PC-3 (cell line): ENCODE results near the gene POU2F1. TPM values are rescaled to one million over a fixed set of nuclear protein-coding genes. Genes with fewer than 3 reads are reported as not detected.

ENCODE experiments used
- ATAC-seq: fragments of 200-7000 bp; cut with Tn5 transposase; 2 replicates; pipeline ENCODE4 v1.9.1; 2020; ENCODE audit warnings: mild to moderate bottlenecking, moderate library complexity
- BruUV-seq: library from RNA; stranded (reverse); fragments of 400-500 nt; replicated peaks from 2 replicates; lab custom pipeline; 2021; lab: Mats Ljungman, UMichigan
- CTCF ChIA-PET: fragments of 300-600 bp; sonication (Branson Sonifier 250); formaldehyde crosslinking; loops from one replicate; lab custom pipeline; 2022; ENCODE audit warnings: antibody characterized with exemption; lab: Charles Lee
- POLR2A ChIA-PET: fragments of 300-600 bp; sonication (Branson Sonifier 250); formaldehyde crosslinking; loops from one replicate; lab custom pipeline; 2022; ENCODE audit warnings: antibody characterized with exemption; ENCODE audit not compliant: unreplicated experiment; lab: Charles Lee
- DNase-seq: peaks from one replicate; pipeline ENCODE4 v3.0.0-alpha.2; 2015
- H2AFZ ChIP-seq: fragments of 300-600 bp; sonication (generic); 2 replicates; pipeline ENCODE4 v1.6.0; 2016; ENCODE audit warnings: antibody characterized with exemption, low read length
- H3F3A ChIP-seq: fragments of 300-600 bp; sonication (generic); one replicate; pipeline ENCODE4 v1.6.0; 2017; ENCODE audit warnings: antibody characterized with exemption, low read length, control low read depth, mild to moderate bottlenecking; ENCODE audit not compliant: unreplicated experiment
- H3K27ac ChIP-seq: fragments of 300-600 bp; sonication (generic); 2 replicates; pipeline ENCODE4 v1.5.1; 2016; ENCODE audit warnings: mild to moderate bottlenecking, low read length
- H3K27me3 ChIP-seq: fragments of 300-600 bp; sonication (generic); 2 replicates; pipeline ENCODE4 v1.6.1; 2016; ENCODE audit warnings: low read length, mixed read lengths
- H3K36me3 ChIP-seq: fragments of 300-600 bp; sonication (generic); 2 replicates; pipeline ENCODE4 v1.6.1; 2016; ENCODE audit warnings: low read depth, mixed run types, low read length, mixed read lengths
- H3K4me1 ChIP-seq: fragments of 300-600 bp; sonication (generic); 2 replicates; pipeline ENCODE4 v1.5.1; 2016; ENCODE audit warnings: low read length; ENCODE audit not compliant: insufficient read depth
- H3K4me2 ChIP-seq: fragments of 300-600 bp; sonication (generic); 2 replicates; pipeline ENCODE4 v1.6.0; 2016; ENCODE audit warnings: low read length
- H3K4me3 ChIP-seq: fragments of 300-600 bp; sonication (generic); 2 replicates; pipeline ENCODE4 v1.5.1; 2016; ENCODE audit warnings: mild to moderate bottlenecking, low read length, mixed read lengths
- H3K79me2 ChIP-seq: fragments of 300-600 bp; sonication (generic); 2 replicates; pipeline ENCODE4 v1.6.1; 2017; ENCODE audit warnings: low read length, mixed read lengths
- H3K9ac ChIP-seq: fragments of 300-600 bp; sonication (generic); 2 replicates; pipeline ENCODE4 v1.6.0; 2016; ENCODE audit warnings: mild to moderate bottlenecking, low read length
- H3K9me2 ChIP-seq: fragments of 300-600 bp; sonication (generic); replicated peaks from 2 replicates; pipeline ENCODE4 v1.6.1; 2016; ENCODE audit warnings: mixed run types, low read length, mixed read lengths
- H3K9me3 ChIP-seq: fragments of 300-600 bp; sonication (generic); 2 replicates; pipeline ENCODE4 v1.6.1; 2016; ENCODE audit warnings: low read length, mixed read lengths
- H4K20me1 ChIP-seq: fragments of 300-600 bp; sonication (generic); 2 replicates; pipeline ENCODE4 v1.6.1; 2016; ENCODE audit warnings: low read length, mixed read lengths
- EZH2 ChIP-seq: fragments of 300-600 bp; sonication (generic); IDR thresholded peaks from one replicate; pipeline ENCODE4 v1.6.1; 2017; ENCODE audit warnings: antibody characterized with exemption, mild to moderate bottlenecking, low read length; ENCODE audit not compliant: unreplicated experiment
- EZH2phosphoT487 ChIP-seq: fragments of 300-600 bp; sonication (generic); IDR thresholded peaks from 2 replicates; pipeline ENCODE4 v1.6.1; 2018; ENCODE audit warnings: mild to moderate bottlenecking, antibody characterized with exemption, low read length, borderline replicate concordance
- intact Hi-C: fragments of 100-400 bp; cut with micrococcal nuclease; formaldehyde crosslinking; loops from 2 replicates; pipeline ENCODE4 v1.9.0; 2023
- total RNA-seq: library from RNA; depleted of rRNA; stranded (reverse); fragments of >200 nt; gene quantifications from 2 replicates; pipeline ENCODE4 v1.2.3, GENCODE V29; 2014
- TF ChIP-seq, protein P1 (sequence below): fragments of 300-600 bp; sonication (generic); conservative IDR thresholded peaks from 2 replicates; pipeline ENCODE4 v1.5.1; 2017; ENCODE audit warnings: antibody characterized with exemption, low read depth, mild to moderate bottlenecking, low read length

POU2F1 gene
- total RNA-seq, 1 experiment from 2014 or later = 8.7 TPM

DNA sequence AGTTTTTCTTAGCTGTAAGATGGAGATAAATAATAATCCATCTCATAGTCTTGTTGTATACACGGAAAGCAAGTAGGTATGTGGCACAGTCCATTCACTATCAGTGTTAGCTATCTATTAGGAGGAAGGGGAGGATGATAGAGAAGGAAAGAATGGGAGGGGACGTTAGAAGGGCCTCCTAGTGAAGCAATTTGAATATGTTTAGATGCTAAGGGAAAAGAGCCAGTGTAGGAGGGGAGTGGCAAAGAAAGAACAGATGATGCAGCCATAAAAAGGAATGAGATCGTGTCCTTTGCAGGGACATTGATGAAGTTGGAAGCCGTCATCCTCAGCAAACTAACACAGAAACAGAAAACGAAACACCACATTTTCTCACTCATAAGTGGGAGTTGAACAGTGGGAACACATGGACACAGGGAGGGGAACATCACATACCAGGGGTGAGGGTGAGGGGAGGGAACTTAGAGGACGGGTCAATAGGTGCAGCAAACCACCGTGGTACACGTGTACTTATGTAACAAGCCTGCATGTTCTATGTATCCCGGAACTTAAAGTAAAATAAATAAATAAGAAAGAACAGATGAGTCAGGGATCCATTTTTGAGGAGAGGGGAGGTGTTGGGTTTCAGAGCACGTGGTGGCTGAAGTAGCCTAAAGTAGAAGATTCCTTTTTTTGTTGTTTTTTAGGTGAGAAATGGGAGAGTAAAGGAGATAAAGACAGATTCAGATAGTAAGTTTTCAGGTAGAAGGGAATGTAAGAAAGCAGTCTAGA, 124.1 kb downstream of the POU2F1 start:
- ATAC-seq (no peak), DNase-seq (no peak)
- Histone ChIP-seq H3K9me2 (no peaks in the 10 kb centered on the region), H3K36me3 (no peaks in the 10 kb centered on the region), H3K9ac (no peak overlapping the region), H3F3A (no peaks in the 10 kb centered on the region), H3K79me2 (no peaks in the 10 kb centered on the region), H3K4me2 (no peak overlapping the region), H3K27ac (no peak overlapping the region), H3K4me3 (no peak overlapping the region), H3K9me3 (no peaks in the 10 kb centered on the region), H2AFZ (no peak overlapping the region), H3K4me1 (no peaks in the 10 kb centered on the region), H4K20me1 (no peaks in the 10 kb centered on the region), H3K27me3 (no peaks in the 10 kb centered on the region)
- no TSS peak for BruUV-seq
- TF ChIP-seq, protein P1, sequence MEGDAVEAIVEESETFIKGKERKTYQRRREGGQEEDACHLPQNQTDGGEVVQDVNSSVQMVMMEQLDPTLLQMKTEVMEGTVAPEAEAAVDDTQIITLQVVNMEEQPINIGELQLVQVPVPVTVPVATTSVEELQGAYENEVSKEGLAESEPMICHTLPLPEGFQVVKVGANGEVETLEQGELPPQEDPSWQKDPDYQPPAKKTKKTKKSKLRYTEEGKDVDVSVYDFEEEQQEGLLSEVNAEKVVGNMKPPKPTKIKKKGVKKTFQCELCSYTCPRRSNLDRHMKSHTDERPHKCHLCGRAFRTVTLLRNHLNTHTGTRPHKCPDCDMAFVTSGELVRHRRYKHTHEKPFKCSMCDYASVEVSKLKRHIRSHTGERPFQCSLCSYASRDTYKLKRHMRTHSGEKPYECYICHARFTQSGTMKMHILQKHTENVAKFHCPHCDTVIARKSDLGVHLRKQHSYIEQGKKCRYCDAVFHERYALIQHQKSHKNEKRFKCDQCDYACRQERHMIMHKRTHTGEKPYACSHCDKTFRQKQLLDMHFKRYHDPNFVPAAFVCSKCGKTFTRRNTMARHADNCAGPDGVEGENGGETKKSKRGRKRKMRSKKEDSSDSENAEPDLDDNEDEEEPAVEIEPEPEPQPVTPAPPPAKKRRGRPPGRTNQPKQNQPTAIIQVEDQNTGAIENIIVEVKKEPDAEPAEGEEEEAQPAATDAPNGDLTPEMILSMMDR = no peak
- TF ChIP-seq EZH2phosphoT487 (no peak), EZH2 (no peak)
- intact Hi-C loops = loop anchor here (5.0 kb wide), 1 partner anchor 122 kb away; the partner anchor contains the start of gene POU2F1
- POLR2A ChIA-PET = no interaction called here
- CTCF ChIA-PET = interaction anchor here (0.6 kb wide), 1 partner anchor 125 kb away, joined by 5 read pairs; no protein-coding TSS in a partner anchor

GRCh38 chr1:167345386-167345733, 124.7 kb downstream of the POU2F1 start:
- no peak overlapping the region for H3K4me3 ChIP-seq
- H2AFZ ChIP-seq = no peak overlapping the region
- H3K4me2 ChIP-seq = no peak overlapping the region
- ATAC-seq (no peak; the same call in 1 of the 2 replicates), DNase-seq (no peak)
- H3K79me2 ChIP-seq = no peaks in the 10 kb centered on the region
- TF ChIP-seq EZH2phosphoT487 = no peak
- TF ChIP-seq, protein P1 = no peak
- no peak for TF ChIP-seq EZH2
- no peak overlapping the region for H3K27ac ChIP-seq
- ChIA-PET CTCF (no interaction called here), POLR2A (no interaction called here)
- no peaks in the 10 kb centered on the region for H3K27me3 ChIP-seq
- no peaks in the 10 kb centered on the region for H3K9me3 ChIP-seq
- no peaks in the 10 kb centered on the region for H3K36me3 ChIP-seq
- H3K4me1 ChIP-seq = no peaks in the 10 kb centered on the region
- intact Hi-C loops = no loop called here
- H3K9me2 ChIP-seq = no peaks in the 10 kb centered on the region
- BruUV-seq = no TSS peak
- H3F3A ChIP-seq = no peaks in the 10 kb centered on the region
- H3K9ac ChIP-seq = no peak overlapping the region
- H4K20me1 ChIP-seq = no peaks in the 10 kb centered on the region

DNA sequence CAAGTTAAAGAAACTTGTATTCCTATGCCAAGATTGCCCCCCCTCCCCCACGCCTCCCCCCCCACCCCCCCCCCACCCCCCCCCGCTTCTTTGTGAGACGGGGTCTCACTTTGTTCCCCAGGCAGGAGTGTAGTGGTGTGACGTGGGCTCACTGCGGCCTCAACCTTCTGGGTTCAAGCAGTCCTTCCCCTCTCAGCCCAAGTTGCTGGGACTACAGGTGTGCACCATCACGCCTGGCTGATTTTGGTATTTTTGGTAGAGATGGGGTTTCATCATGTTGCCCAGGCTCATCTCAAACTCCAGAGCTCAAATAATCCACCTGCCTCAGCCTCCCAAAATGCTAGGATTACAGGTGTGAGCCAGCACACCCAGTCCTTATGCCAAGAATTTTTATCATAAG, 136.6 kb downstream of the POU2F1 start:
- Histone ChIP-seq H3K4me3 (no peak overlapping the region), H3K9me2 (no peaks in the 10 kb centered on the region), H3K9me3 (no peaks in the 10 kb centered on the region), H3K4me1 (peaks cover 4% of the 10 kb centered on the region; the same call in 1 of the 2 replicates), H4K20me1 (0 out of 2 replicates have a peak, but pooled peaks cover 4% of the 10 kb centered on the region), H3K36me3 (no peaks in the 10 kb centered on the region), H3F3A (no peaks in the 10 kb centered on the region), H2AFZ (no peak overlapping the region), H3K27me3 (no peaks in the 10 kb centered on the region), H3K27ac (no peak overlapping the region), H3K4me2 (no peak overlapping the region), H3K9ac (no peak overlapping the region), H3K79me2 (peaks cover 20% of the 10 kb centered on the region)
- intact Hi-C loops = no loop called here
- BruUV-seq = no TSS peak
- TF ChIP-seq, protein P1 = no peak
- no peak for TF ChIP-seq EZH2phosphoT487
- TF ChIP-seq EZH2 = no peak
- CTCF ChIA-PET = no interaction called here
- POLR2A ChIA-PET = no interaction called here
- ATAC-seq = no peak
- DNase-seq = no peak
